Duodenal mucosa (tissue), 2 donors: ENCODE data around the gene GSTCD.
"Not testable (repeated sequence)": the region's sequence is repeated elsewhere in the genome, so short reads cannot be mapped to it uniquely, and the experiment has no call there.

ENCODE experiments used
- H3K27ac ChIP-seq: one replicate; pipeline ENCODE4 v1.7.0; 2013; ENCODE audit warnings: low read depth, low read length
- H3K27me3 ChIP-seq, 2 donors: one replicate each; pipeline ENCODE4 v1.7.0; 2013; ENCODE audit warnings: low read length in 2 of 2, control low read depth in 1 of 2; ENCODE audit not compliant: insufficient read depth in 2 of 2, control insufficient read depth in 1 of 2
- H3K36me3 ChIP-seq, 2 donors: one replicate each; pipeline ENCODE4 v1.7.0; 2013; ENCODE audit warnings: low read length in 2 of 2, control low read depth in 1 of 2; ENCODE audit not compliant: insufficient read depth in 2 of 2, control insufficient read depth in 1 of 2
- H3K4me1 ChIP-seq, 2 donors: one replicate each; pipeline ENCODE4 v1.7.0; 2013; ENCODE audit warnings: low read length in 2 of 2, control low read depth in 1 of 2; ENCODE audit not compliant: insufficient read depth in 2 of 2, control insufficient read depth in 1 of 2
- H3K4me3 ChIP-seq, 2 donors: one replicate each; pipeline ENCODE4 v1.7.0; 2013; ENCODE audit warnings: low read length in 2 of 2, low read depth in 1 of 2
- H3K9ac ChIP-seq, 2 donors: one replicate each; pipeline ENCODE4 v1.7.0; 2013; ENCODE audit warnings: low read length in 2 of 2, low read depth in 1 of 2
- H3K9me3 ChIP-seq, 2 donors: one replicate each; pipeline ENCODE4 v1.7.0; 2013; ENCODE audit warnings: low read length in 2 of 2, control low read depth in 1 of 2; ENCODE audit not compliant: control insufficient read depth in 1 of 2

The GSTCD gene

GRCh38 chr4:105851196-105851595 lies 142.6 kb downstream of the GSTCD start:
- H3K9me3 ChIP-seq, result no peaks in the 10 kb centered on the region
- H3K36me3 ChIP-seq, result no peaks in the 10 kb centered on the region
- peak overlapping the region in 1 of 2 donors; percentile 21 for H3K4me3 ChIP-seq
- no peak overlapping the region for H3K9ac ChIP-seq
- peaks cover 6 to 11% of the 10 kb centered on the region in 2 donors for H3K4me1 ChIP-seq
- H3K27ac ChIP-seq, result no peak overlapping the region
- H3K27me3 ChIP-seq, result no peaks in the 10 kb centered on the region

- not testable (repeated sequence) for H3K4me3 ChIP-seq, H3K36me3 ChIP-seq, H3K9me3 ChIP-seq, H3K27ac ChIP-seq, H3K27me3 ChIP-seq, H3K9ac ChIP-seq
- H3K4me1 ChIP-seq, result peaks cover 6 to 11% of the 10 kb centered on the region in 2 donors
These were observed 143.6 kb downstream of the GSTCD start for GRCh38 chr4:105852230-105852629.

- Histone ChIP-seq H3K36me3 (no peaks in the 10 kb centered on the region), H3K4me1 (no peaks in the 10 kb centered on the region), H3K27me3 (no peaks in the 10 kb centered on the region), H3K27ac (no peak overlapping the region), H3K9ac (no peak overlapping the region), H3K4me3 (no peak overlapping the region), H3K9me3 (peaks cover 6 to 8% of the 10 kb centered on the region in 2 donors)
These were observed 150.0 kb downstream of the GSTCD start for GRCh38 chr4:105858466-105859040.

GRCh38 chr4:105859233-105859632 lies 150.6 kb downstream of the GSTCD start:
- H3K9me3 ChIP-seq, result peaks cover 6 to 8% of the 10 kb centered on the region in 2 donors

GRCh38 chr4:105870963-105871362 lies 162.4 kb downstream of the GSTCD start:
- Histone ChIP-seq H3K27me3 (no peaks in the 10 kb centered on the region), H3K4me3 (no peak overlapping the region), H3K9me3 (no peaks in the 10 kb centered on the region), H3K36me3 (no peaks in the 10 kb centered on the region), H3K4me1 (no peaks in the 10 kb centered on the region), H3K9ac (no peak overlapping the region), H3K27ac (no peak overlapping the region)

More at GRCh38 chr4:105859233-105859632, 150.6 kb downstream of the GSTCD start:
- H3K27me3 ChIP-seq, result no peaks in the 10 kb centered on the region
- no peak overlapping the region for H3K27ac ChIP-seq
- no peaks in the 10 kb centered on the region for H3K4me1 ChIP-seq
- no peaks in the 10 kb centered on the region for H3K36me3 ChIP-seq
- H3K9ac ChIP-seq, result no peak overlapping the region
- no peak overlapping the region for H3K4me3 ChIP-seq

GRCh38 chr4:105871997-105872396 lies 163.4 kb downstream of the GSTCD start:
- no peak overlapping the region for H3K4me3 ChIP-seq
- H3K27ac ChIP-seq, result no peak overlapping the region
- H3K27me3 ChIP-seq, result no peaks in the 10 kb centered on the region
- H3K9me3 ChIP-seq, result no peaks in the 10 kb centered on the region
- no peaks in the 10 kb centered on the region for H3K36me3 ChIP-seq
- no peaks in the 10 kb centered on the region for H3K4me1 ChIP-seq
- H3K9ac ChIP-seq, result no peak overlapping the region

GRCh38 chr4:105875233-105875632 lies 166.6 kb downstream of the GSTCD start:
- no peak overlapping the region for H3K27ac ChIP-seq
- no peak overlapping the region for H3K9ac ChIP-seq
- H3K4me3 ChIP-seq, result no peak overlapping the region
- no peaks in the 10 kb centered on the region for H3K36me3 ChIP-seq
- H3K27me3 ChIP-seq, result no peaks in the 10 kb centered on the region
- no peaks in the 10 kb centered on the region for H3K9me3 ChIP-seq
- no peaks in the 10 kb centered on the region for H3K4me1 ChIP-seq

GRCh38 chr4:105878668-105879067 lies 170.1 kb downstream of the GSTCD start:
- H3K27ac ChIP-seq, result no peak overlapping the region
- H3K9me3 ChIP-seq, result no peaks in the 10 kb centered on the region
- H3K9ac ChIP-seq, result no peak overlapping the region
- no peaks in the 10 kb centered on the region for H3K36me3 ChIP-seq
- H3K27me3 ChIP-seq, result no peaks in the 10 kb centered on the region
- H3K4me3 ChIP-seq, result no peak overlapping the region
- no peaks in the 10 kb centered on the region for H3K4me1 ChIP-seq

- no peaks in the 10 kb centered on the region for H3K4me1 ChIP-seq
- no peak overlapping the region for H3K4me3 ChIP-seq
- no peaks in the 10 kb centered on the region for H3K9me3 ChIP-seq
- H3K27me3 ChIP-seq, result no peaks in the 10 kb centered on the region
- no peak overlapping the region for H3K27ac ChIP-seq
- no peaks in the 10 kb centered on the region for H3K36me3 ChIP-seq
- no peak overlapping the region for H3K9ac ChIP-seq
These were observed 178.9 kb downstream of the GSTCD start for GRCh38 chr4:105887508-105887907.

- peaks cover 0 to 7% of the 10 kb centered on the region in 2 donors for H3K4me1 ChIP-seq
- peak within 1 kb of the TSS; percentile 63 to 73 for H3K9ac ChIP-seq
- peaks cover 0 to 4% of the 10 kb centered on the region in 2 donors for H3K36me3 ChIP-seq
- H3K4me3 ChIP-seq, result peak within 1 kb of the TSS; percentile 79 to 85
- no peak within 1 kb of the TSS for H3K27ac ChIP-seq
- H3K9me3 ChIP-seq, result no peaks in the 10 kb centered on the region
- H3K27me3 ChIP-seq, result no peaks in the 10 kb centered on the region
These were observed 186.3 kb downstream of the GSTCD start, which contains the start of gene NPNT for GRCh38 chr4:105894660-105895582. Gene NPNT (plus strand): TSS chr4:105895471. CDS start chr4:105895653, 182 bp downstream.
